HG03039 (cell line): ENCODE data around the gene SIPA1L3.

Experiments used
- ATAC-seq: cut with Tn5 transposase; IDR thresholded peaks from one replicate; pipeline ENCODE4 v1.9.1; 2021; ENCODE audit warnings: mild to moderate bottlenecking, moderate library complexity; ENCODE audit not compliant: unreplicated experiment

The SIPA1L3 gene

GRCh38 chr19:38036707-38037611, 130.0 kb downstream of the SIPA1L3 start:
- ATAC-seq: no peak

GRCh38 chr19:38039966-38040365, 133.0 kb downstream of the SIPA1L3 start:
- ATAC-seq: no peak

GRCh38 chr19:38042132-38042531, 135.1 kb downstream of the SIPA1L3 start:
- ATAC-seq: no peak

GRCh38 chr19:38043649-38044144, 136.7 kb downstream of the SIPA1L3 start:
- no peak for ATAC-seq

- no peak for ATAC-seq
Measured at GRCh38 chr19:38044267-38045111, 137.5 kb downstream of the SIPA1L3 start.

- ATAC-seq: no peak
Measured at GRCh38 chr19:38045554-38046253, 138.7 kb downstream of the SIPA1L3 start.

- ATAC-seq: no peak
Measured at GRCh38 chr19:38046254-38047048, 139.4 kb downstream of the SIPA1L3 start.

- ATAC-seq: no peak
Measured at GRCh38 chr19:38047049-38047438, 140.0 kb downstream of the SIPA1L3 start.

GRCh38 chr19:38047641-38048040, 140.6 kb downstream of the SIPA1L3 start:
- ATAC-seq: no peak

GRCh38 chr19:38049105-38049649, 142.2 kb downstream of the SIPA1L3 start:
- peak; percentile 32 for ATAC-seq

- ATAC-seq: no peak
Measured at GRCh38 chr19:38055010-38055409, 148.0 kb downstream of the SIPA1L3 start.

GRCh38 chr19:38055655-38056521, 148.9 kb downstream of the SIPA1L3 start:
- no peak for ATAC-seq

- no peak for ATAC-seq
Measured at GRCh38 chr19:38056646-38057045, 149.6 kb downstream of the SIPA1L3 start.

- ATAC-seq: no peak
Measured at GRCh38 chr19:38057959-38058690, 151.1 kb downstream of the SIPA1L3 start.

GRCh38 chr19:38059897-38060296, 152.9 kb downstream of the SIPA1L3 start:
- no peak for ATAC-seq

- ATAC-seq: no peak
Measured at GRCh38 chr19:38060331-38060730, 153.3 kb downstream of the SIPA1L3 start.

GRCh38 chr19:38061294-38061693, 154.3 kb downstream of the SIPA1L3 start:
- no peak for ATAC-seq
